Measurements from ENCODE around the gene PPAN. TPM values are rescaled to one million over a fixed set of nuclear protein-coding genes. Genes with fewer than 3 reads are reported as not detected.

Gene PPAN
- total RNA-seq, 1 donor from 2014 or later: 45.3 TPM

GRCh38 chr19:10151521-10151920, 45.4 kb downstream of the PPAN start:
- TF ChIP-seq CTCF (IDR thresholded peaks at IDR 0.05; ENCODE audit: insufficient read depth, low read length, severe bottlenecking): no peak
- H3K4me3 ChIP-seq (ENCODE audit: low read depth, low read length): no peak overlapping the region
- H3K27me3 ChIP-seq (ENCODE audit: control insufficient read depth, insufficient read depth, low read length): no peaks in the 10 kb centered on the region
- DNase-seq (ENCODE audit: low read depth) (no peak), FAIRE-seq (no peak)
- peaks cover 20% of the 10 kb centered on the region for H3K36me3 ChIP-seq (ENCODE audit: control insufficient read depth, insufficient read depth, low read length)

- FAIRE-seq (no peak), DNase-seq (ENCODE audit: low read depth) (no peak)
- no peak for TF ChIP-seq CTCF (IDR thresholded peaks at IDR 0.05; ENCODE audit: insufficient read depth, low read length, severe bottlenecking)
- no peaks in the 10 kb centered on the region for H3K27me3 ChIP-seq (ENCODE audit: control insufficient read depth, insufficient read depth, low read length)
- no peak overlapping the region for H3K4me3 ChIP-seq (ENCODE audit: low read depth, low read length)
- peaks cover 20% of the 10 kb centered on the region for H3K36me3 ChIP-seq (ENCODE audit: control insufficient read depth, insufficient read depth, low read length)
Observed at GRCh38 chr19:10152100-10152499, 45.9 kb downstream of the PPAN start.

GRCh38 chr19:10155839-10156238, 49.7 kb downstream of the PPAN start:
- peaks cover 25% of the 10 kb centered on the region for H3K36me3 ChIP-seq (ENCODE audit: control insufficient read depth, insufficient read depth, low read length)
- no peaks in the 10 kb centered on the region for H3K27me3 ChIP-seq (ENCODE audit: control insufficient read depth, insufficient read depth, low read length)
- no peak overlapping the region for H3K4me3 ChIP-seq (ENCODE audit: low read depth, low read length)
- no peak for TF ChIP-seq CTCF (IDR thresholded peaks at IDR 0.05; ENCODE audit: insufficient read depth, low read length, severe bottlenecking)
- DNase-seq (ENCODE audit: low read depth): peak; percentile 36
- no peak for FAIRE-seq

DNA sequence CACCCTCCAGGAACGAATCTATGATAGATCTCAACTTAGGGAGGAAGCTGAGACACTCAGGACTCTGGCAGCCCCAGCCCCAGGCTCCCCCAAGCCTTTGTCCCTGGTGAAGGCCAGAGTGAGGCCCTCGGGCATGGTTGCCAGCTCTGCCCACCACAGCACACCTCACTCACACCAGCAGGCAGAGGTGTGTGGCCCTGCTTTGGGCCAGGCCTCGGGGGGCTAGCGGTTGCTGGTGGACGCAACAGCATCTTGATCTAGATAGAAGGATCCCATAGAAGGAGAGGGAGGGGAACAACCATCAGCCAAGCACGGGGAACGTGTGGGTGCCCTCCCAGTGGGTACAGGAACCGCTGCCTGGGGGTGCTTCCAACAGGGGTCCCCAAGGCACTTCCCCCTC, 51.9 kb downstream of the PPAN start:
- no peak for TF ChIP-seq CTCF (IDR thresholded peaks at IDR 0.05; ENCODE audit: insufficient read depth, low read length, severe bottlenecking)

DNA sequence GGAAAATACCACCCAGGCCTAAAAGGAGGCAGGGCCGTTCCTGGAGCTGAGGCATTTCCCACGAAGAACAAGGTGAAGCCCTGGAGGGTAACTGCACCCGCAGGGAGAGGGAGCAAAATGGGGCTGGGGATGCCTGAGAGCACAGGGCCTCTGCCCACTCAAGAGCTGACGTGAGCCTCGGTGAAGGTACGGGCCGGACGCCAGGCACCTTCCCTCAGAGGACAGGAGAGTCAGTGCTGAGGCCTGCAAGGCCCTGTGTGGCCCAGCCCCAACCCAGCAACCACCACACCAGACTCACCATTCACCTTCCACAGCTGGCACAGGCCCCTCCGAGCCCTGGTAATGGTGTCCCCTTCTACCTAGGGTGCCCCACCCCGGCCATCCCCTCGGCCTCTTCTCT, 52.3 kb downstream of the PPAN start:
- FAIRE-seq (no peak), DNase-seq (ENCODE audit: low read depth) (no peak)
- TF ChIP-seq CTCF (IDR thresholded peaks at IDR 0.05; ENCODE audit: insufficient read depth, low read length, severe bottlenecking): no peak
- Histone ChIP-seq H3K4me3 (ENCODE audit: low read depth, low read length) (no peak overlapping the region), H3K36me3 (ENCODE audit: control insufficient read depth, insufficient read depth, low read length) (peaks cover 27% of the 10 kb centered on the region), H3K27me3 (ENCODE audit: control insufficient read depth, insufficient read depth, low read length) (no peaks in the 10 kb centered on the region)

More for the DNA sequence above, 51.9 kb downstream of the PPAN start:
- no peak for DNase-seq (ENCODE audit: low read depth)
- peaks cover 25% of the 10 kb centered on the region for H3K36me3 ChIP-seq (ENCODE audit: control insufficient read depth, insufficient read depth, low read length)
- no peak overlapping the region for H3K4me3 ChIP-seq (ENCODE audit: low read depth, low read length)
- H3K27me3 ChIP-seq (ENCODE audit: control insufficient read depth, insufficient read depth, low read length): no peaks in the 10 kb centered on the region
- no peak for FAIRE-seq

DNA sequence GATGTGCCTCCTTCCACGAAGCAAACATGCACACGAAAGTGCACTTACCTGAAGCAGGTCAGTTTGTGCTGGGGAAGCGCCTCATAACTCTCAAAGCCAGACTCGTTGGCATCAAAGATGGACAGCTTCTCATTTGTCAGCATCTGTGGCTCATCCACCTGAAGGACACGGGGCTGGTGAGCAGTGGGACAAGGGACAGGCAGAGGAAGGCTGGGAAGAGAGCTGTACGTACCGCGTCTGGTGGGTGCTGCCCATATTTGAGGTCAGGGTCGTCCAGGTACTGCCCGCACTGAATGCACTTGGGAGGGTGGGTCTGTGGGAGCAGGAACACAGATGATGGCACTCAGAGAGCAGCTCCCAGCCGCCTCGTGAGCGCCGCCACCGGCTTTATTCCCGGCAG, 53.4 kb downstream of the PPAN start:
- no peaks in the 10 kb centered on the region for H3K27me3 ChIP-seq (ENCODE audit: control insufficient read depth, insufficient read depth, low read length)
- no peak for FAIRE-seq
- DNase-seq (ENCODE audit: low read depth): no peak
- TF ChIP-seq CTCF (IDR thresholded peaks at IDR 0.05; ENCODE audit: insufficient read depth, low read length, severe bottlenecking): no peak
- H3K36me3 ChIP-seq (ENCODE audit: control insufficient read depth, insufficient read depth, low read length): peaks cover 25% of the 10 kb centered on the region
- H3K4me3 ChIP-seq (ENCODE audit: low read depth, low read length): no peak overlapping the region

All from bronchial epithelial cell (primary cell).